Right renal pelvis (tissue), 4 donors: ENCODE results near the gene SDE2. TPM values are rescaled to one million over a fixed set of nuclear protein-coding genes. Genes with fewer than 3 reads are reported as not detected.
"Not testable (repeated sequence)": the region's sequence is repeated elsewhere in the genome, so short reads cannot be mapped to it uniquely, and the experiment has no call there.

ENCODE experiments used
- DNase-seq, 4 donors: peaks; one replicate each; pipeline ENCODE4 v3.0.0-alpha.2; 2013; ENCODE audit warnings: low read depth in 4 of 4, low spot score in 3 of 4, missing footprints in 1 of 4
- polyA plus RNA-seq, 4 donors: library from polyadenylated mRNA; unstranded; fragments of 120-200 nt; gene quantifications; one replicate each; pipeline ENCODE4 v1.2.1, GENCODE V29; 2013; ENCODE audit not compliant: insufficient read length in 4 of 4

SDE2 gene
- polyA plus RNA-seq, 4 donors: 21.6 to 27.9 (median 26.1) TPM

GRCh38 chr1:226007126-226007892 is 8.2 kb upstream of the SDE2 start:
- DNase-seq: not testable (repeated sequence)

- no peak for DNase-seq
These were observed 7.5 kb upstream of the SDE2 start for GRCh38 chr1:226006686-226007085.

GRCh38 chr1:226004396-226004795 is 5.3 kb upstream of the SDE2 start:
- DNase-seq: no peak

- DNase-seq: no peak
These were observed 4.5 kb upstream of the SDE2 start for GRCh38 chr1:226003502-226004170.

GRCh38 chr1:226002667-226003501 is 3.7 kb upstream of the SDE2 start:
- DNase-seq: no peak

GRCh38 chr1:226001963-226002666 is 3.0 kb upstream of the SDE2 start:
- DNase-seq: no peak

GRCh38 chr1:226001088-226001487 is 1.9 kb upstream of the SDE2 start:
- DNase-seq: no peak

GRCh38 chr1:226000493-226001081 is 1.4 kb upstream of the SDE2 start:
- DNase-seq: not testable (repeated sequence)

GRCh38 chr1:225999912-226000337 is 782 bp upstream of the SDE2 start:
- no peak for DNase-seq

- DNase-seq: no peak
These were observed 450 bp downstream of the SDE2 start for GRCh38 chr1:225998560-225999226.

- no peak for DNase-seq
These were observed 2.1 kb downstream of the SDE2 start for GRCh38 chr1:225996946-225997545.

- no peak for DNase-seq
These were observed 3.0 kb downstream of the SDE2 start for GRCh38 chr1:225995919-225996864.

GRCh38 chr1:225990705-225991464 is 8.3 kb downstream of the SDE2 start:
- DNase-seq: no peak

GRCh38 chr1:225987491-225988316 is 11.4 kb downstream of the SDE2 start:
- DNase-seq: no peak

GRCh38 chr1:225981714-225982113 is 17.4 kb downstream of the SDE2 start:
- DNase-seq: no peak

GRCh38 chr1:225980005-225980836 is 18.9 kb downstream of the SDE2 start:
- DNase-seq: no peak
